ENCODE data around the gene ZBTB11. TPM values are rescaled to one million over a fixed set of nuclear protein-coding genes. Genes with fewer than 3 reads are reported as not detected.

ZBTB11 gene
- total RNA-seq, 1 donor from 2014 or later: 30.2 TPM

DNA sequence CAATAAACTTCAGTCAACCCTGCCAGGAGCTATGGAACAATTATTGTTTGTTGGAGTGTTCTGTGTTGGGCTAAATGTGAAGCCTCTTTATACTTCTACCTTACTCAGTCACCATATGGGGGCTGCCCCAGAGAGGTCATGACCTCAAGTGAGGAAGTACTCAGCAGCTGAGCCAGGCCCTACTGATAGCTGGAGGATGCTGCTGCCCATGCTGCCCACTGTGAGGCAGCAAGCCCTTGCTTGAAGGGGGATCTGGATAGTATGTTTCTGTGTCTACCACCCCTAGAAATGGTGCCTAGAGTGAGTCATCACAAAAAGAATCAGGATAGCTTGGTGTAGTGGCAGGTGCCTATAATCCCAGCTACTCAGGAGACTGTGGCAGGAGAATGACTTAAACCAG, 14.0 kb upstream of the ZBTB11 start:
- Histone ChIP-seq H3K9ac (no peak overlapping the region), H4K20me1 (ENCODE audit: low read depth) (peaks cover under 1% of the 10 kb centered on the region), H3K4me3 (no peak overlapping the region), H3K4me1 (peaks cover 5% of the 10 kb centered on the region), H2AFZ (replicated peaks) (no peak overlapping the region), H3K27me3 (no peaks in the 10 kb centered on the region), H3K79me2 (ENCODE audit: low read depth) (peaks cover 10% of the 10 kb centered on the region), H3K9me3 (ENCODE audit: low read depth) (no peaks in the 10 kb centered on the region), H3K27ac (no peak overlapping the region), H3K4me2 (no peak overlapping the region), H3F3A (ENCODE audit: low read depth) (peaks cover 7% of the 10 kb centered on the region), H3K36me3 (no peaks in the 10 kb centered on the region)
- no peak for TF ChIP-seq EZH2 (IDR thresholded peaks at IDR 0.05)
- TF ChIP-seq EZH2phosphoT487 (IDR thresholded peaks at IDR 0.05): no peak
- TF ChIP-seq, protein P1, sequence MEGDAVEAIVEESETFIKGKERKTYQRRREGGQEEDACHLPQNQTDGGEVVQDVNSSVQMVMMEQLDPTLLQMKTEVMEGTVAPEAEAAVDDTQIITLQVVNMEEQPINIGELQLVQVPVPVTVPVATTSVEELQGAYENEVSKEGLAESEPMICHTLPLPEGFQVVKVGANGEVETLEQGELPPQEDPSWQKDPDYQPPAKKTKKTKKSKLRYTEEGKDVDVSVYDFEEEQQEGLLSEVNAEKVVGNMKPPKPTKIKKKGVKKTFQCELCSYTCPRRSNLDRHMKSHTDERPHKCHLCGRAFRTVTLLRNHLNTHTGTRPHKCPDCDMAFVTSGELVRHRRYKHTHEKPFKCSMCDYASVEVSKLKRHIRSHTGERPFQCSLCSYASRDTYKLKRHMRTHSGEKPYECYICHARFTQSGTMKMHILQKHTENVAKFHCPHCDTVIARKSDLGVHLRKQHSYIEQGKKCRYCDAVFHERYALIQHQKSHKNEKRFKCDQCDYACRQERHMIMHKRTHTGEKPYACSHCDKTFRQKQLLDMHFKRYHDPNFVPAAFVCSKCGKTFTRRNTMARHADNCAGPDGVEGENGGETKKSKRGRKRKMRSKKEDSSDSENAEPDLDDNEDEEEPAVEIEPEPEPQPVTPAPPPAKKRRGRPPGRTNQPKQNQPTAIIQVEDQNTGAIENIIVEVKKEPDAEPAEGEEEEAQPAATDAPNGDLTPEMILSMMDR (IDR thresholded peaks at IDR 0.05): no peak
- H3K4me3 Mint-ChIP-seq: no peak overlapping the region
- H3K27me3 Mint-ChIP-seq (ENCODE audit: insufficient read depth, low read depth): no peaks in the 10 kb centered on the region
- H3K9me3 Mint-ChIP-seq: no peaks in the 10 kb centered on the region
- H3K27ac Mint-ChIP-seq: no peak overlapping the region
- no peak for DNase-seq (ENCODE audit: low spot score)
- peaks cover 10% of the 10 kb centered on the region for H3K4me1 Mint-ChIP-seq
- no peaks in the 10 kb centered on the region for H3K36me3 Mint-ChIP-seq

DNA sequence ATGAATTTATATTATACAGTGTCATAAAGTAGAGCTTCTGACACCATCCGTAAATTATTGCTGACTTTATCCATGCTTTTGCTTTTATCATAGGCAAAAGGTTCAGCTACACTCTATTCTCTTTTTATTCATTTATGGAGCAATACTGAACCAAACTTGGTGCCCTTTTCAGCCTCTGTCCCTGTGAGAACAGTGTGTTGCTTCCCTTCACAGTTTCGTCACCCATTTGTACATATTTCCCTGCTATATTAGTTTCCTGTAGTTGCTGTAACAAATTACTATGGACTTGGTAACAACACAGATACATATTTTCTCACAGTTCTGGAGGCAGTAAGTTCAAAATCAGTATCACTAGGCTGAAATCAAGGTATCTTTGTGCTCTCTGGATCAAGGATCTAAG, 12.4 kb upstream of the ZBTB11 start:
- no peak overlapping the region for H3K4me3 ChIP-seq
- H3K27me3 ChIP-seq: no peaks in the 10 kb centered on the region
- no peak overlapping the region for H2AFZ ChIP-seq (replicated peaks)
- Mint-ChIP-seq H3K4me1 (peaks cover 22% of the 10 kb centered on the region), H3K4me3 (no peak overlapping the region), H3K9me3 (no peaks in the 10 kb centered on the region), H3K36me3 (peaks cover 10% of the 10 kb centered on the region), H3K27ac (no peak overlapping the region), H3K27me3 (ENCODE audit: insufficient read depth, low read depth) (no peaks in the 10 kb centered on the region)
- no peaks in the 10 kb centered on the region for H3K9me3 ChIP-seq (ENCODE audit: low read depth)
- DNase-seq (ENCODE audit: low spot score): no peak
- peaks cover 22% of the 10 kb centered on the region for H3F3A ChIP-seq (ENCODE audit: low read depth)
- no peak overlapping the region for H3K9ac ChIP-seq
- H3K36me3 ChIP-seq: peaks cover 11% of the 10 kb centered on the region
- H3K4me2 ChIP-seq: no peak overlapping the region
- TF ChIP-seq, protein P1 (IDR thresholded peaks at IDR 0.05): no peak
- no peak for TF ChIP-seq EZH2 (IDR thresholded peaks at IDR 0.05)
- TF ChIP-seq EZH2phosphoT487 (IDR thresholded peaks at IDR 0.05): no peak
- peaks cover 27% of the 10 kb centered on the region for H3K79me2 ChIP-seq (ENCODE audit: low read depth)
- H3K27ac ChIP-seq: no peak overlapping the region
- peaks cover 10% of the 10 kb centered on the region for H3K4me1 ChIP-seq
- peaks cover 17% of the 10 kb centered on the region for H4K20me1 ChIP-seq (ENCODE audit: low read depth)

DNA sequence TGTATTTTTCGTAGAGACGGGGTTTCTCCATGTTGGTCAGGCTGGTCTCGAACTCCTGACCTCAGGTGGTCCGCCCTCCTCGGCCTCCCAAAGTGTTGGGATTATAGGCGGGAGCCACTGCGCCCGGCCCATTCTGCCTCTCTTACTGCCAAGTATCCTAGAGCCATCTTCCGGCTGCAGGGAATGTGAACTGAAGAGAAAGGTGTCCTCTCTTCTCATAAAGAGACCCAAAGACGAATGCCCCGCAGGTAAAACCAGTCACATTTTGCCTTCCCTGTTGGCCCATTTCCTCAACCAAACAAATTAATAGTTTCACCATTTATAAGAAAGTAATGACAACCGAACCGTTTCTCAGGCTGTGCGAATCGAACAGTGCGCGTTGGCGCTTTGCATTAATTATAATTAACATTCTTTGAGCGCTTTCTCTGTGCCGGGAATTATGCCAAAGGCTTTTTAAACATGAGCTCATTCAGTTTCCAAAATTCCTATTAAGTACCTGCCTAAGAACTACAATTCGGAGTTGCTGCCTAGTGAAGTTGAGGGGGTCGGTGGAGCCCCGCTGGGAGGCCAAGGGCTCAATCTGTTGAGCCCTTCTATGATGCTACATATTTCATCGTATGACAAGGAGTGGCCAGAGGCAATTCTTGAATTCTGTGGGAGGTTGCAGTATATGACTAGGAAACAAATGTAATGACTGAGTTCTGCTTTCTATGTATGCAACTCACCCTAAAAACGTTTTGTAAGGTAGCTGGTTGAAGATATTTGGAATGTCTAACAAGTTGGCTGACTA, 10.4 kb upstream of the ZBTB11 start:
- no peak overlapping the region for H3K27ac ChIP-seq
- Mint-ChIP-seq H3K36me3 (peaks cover 17% of the 10 kb centered on the region), H3K4me3 (peak overlapping the region; percentile 99), H3K27ac (peak overlapping the region; percentile 77), H3K9me3 (no peaks in the 10 kb centered on the region), H3K4me1 (peaks cover 22% of the 10 kb centered on the region), H3K27me3 (ENCODE audit: insufficient read depth, low read depth) (no peaks in the 10 kb centered on the region)
- H3K4me1 ChIP-seq: peaks cover 10% of the 10 kb centered on the region
- H3K36me3 ChIP-seq: peaks cover 23% of the 10 kb centered on the region
- H3K4me2 ChIP-seq: peak overlapping the region; percentile 92
- no peak overlapping the region for H2AFZ ChIP-seq (replicated peaks)
- peaks cover 36% of the 10 kb centered on the region for H4K20me1 ChIP-seq (ENCODE audit: low read depth)
- TF ChIP-seq, protein P1 (IDR thresholded peaks at IDR 0.05): no peak
- TF ChIP-seq EZH2phosphoT487 (IDR thresholded peaks at IDR 0.05) (no peak), EZH2 (IDR thresholded peaks at IDR 0.05) (no peak)
- H3K9ac ChIP-seq: peak overlapping the region; percentile 68
- no peaks in the 10 kb centered on the region for H3K9me3 ChIP-seq (ENCODE audit: low read depth)
- H3F3A ChIP-seq (ENCODE audit: low read depth): peaks cover 42% of the 10 kb centered on the region
- DNase-seq (ENCODE audit: low spot score): peak; percentile 7
- H3K79me2 ChIP-seq (ENCODE audit: low read depth): peaks cover 47% of the 10 kb centered on the region
- no peaks in the 10 kb centered on the region for H3K27me3 ChIP-seq
- peak overlapping the region; percentile 92 for H3K4me3 ChIP-seq

Measured in neural progenitor cell (in vitro differentiated cells).